ENCODE data around the gene KCNQ4. TPM values are rescaled to one million over a fixed set of nuclear protein-coding genes. Genes with fewer than 3 reads are reported as not detected.

The KCNQ4 gene
- total and polyA plus RNA-seq, 8 donors = 0.92 to 1.7 (median 1.4) TPM

GRCh38 chr1:40877698-40878097 lies 94.1 kb downstream of the KCNQ4 start:
- H3K4me3 ChIP-seq = no peak overlapping the region
- H3K27me3 ChIP-seq = peaks cover 0 to 5% of the 10 kb centered on the region in 2 donors
- peak overlapping the region; percentile 13 to 57 for H3K27ac ChIP-seq
- intact Hi-C loops (cut with DNase I) = no loop called here
- ATAC-seq (peak; percentile 70), DNase-seq (peak in 2 of 4 donors; percentile 54 to 77)
- TF ChIP-seq, protein P1, sequence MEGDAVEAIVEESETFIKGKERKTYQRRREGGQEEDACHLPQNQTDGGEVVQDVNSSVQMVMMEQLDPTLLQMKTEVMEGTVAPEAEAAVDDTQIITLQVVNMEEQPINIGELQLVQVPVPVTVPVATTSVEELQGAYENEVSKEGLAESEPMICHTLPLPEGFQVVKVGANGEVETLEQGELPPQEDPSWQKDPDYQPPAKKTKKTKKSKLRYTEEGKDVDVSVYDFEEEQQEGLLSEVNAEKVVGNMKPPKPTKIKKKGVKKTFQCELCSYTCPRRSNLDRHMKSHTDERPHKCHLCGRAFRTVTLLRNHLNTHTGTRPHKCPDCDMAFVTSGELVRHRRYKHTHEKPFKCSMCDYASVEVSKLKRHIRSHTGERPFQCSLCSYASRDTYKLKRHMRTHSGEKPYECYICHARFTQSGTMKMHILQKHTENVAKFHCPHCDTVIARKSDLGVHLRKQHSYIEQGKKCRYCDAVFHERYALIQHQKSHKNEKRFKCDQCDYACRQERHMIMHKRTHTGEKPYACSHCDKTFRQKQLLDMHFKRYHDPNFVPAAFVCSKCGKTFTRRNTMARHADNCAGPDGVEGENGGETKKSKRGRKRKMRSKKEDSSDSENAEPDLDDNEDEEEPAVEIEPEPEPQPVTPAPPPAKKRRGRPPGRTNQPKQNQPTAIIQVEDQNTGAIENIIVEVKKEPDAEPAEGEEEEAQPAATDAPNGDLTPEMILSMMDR (IDR thresholded peaks at IDR 0.05) = no peak
- no peaks in the 10 kb centered on the region for H3K36me3 ChIP-seq
- H3K4me1 ChIP-seq = peaks cover 3 to 30% of the 10 kb centered on the region in 2 donors
- H3K9me3 ChIP-seq = peaks cover 0 to 7% of the 10 kb centered on the region in 2 donors

DNA sequence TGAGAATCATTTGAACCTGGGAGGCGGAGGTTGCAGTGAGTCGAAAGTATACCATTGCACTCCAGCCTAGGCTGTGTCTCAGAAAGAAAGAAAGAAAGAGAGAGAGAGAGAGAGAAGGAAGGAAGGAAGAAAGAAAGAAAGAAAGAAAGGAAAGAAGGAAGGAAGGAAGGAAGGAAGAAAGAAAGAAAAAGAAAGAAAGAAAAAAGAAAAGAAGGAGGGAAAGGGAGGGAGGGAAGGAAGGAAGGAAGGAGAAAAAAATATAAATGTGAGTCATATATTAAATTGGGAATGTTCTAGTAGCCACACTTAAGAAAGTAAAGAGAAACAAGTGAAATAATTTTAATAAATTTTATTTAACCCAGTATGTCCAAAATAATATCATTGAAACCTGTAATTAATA lies 95.3 kb downstream of the KCNQ4 start:
- intact Hi-C loops (cut with DNase I) = no loop called here
- H3K4me1 ChIP-seq = peaks cover 3 to 31% of the 10 kb centered on the region in 2 donors
- peaks cover 0 to 7% of the 10 kb centered on the region in 2 donors for H3K9me3 ChIP-seq
- DNase-seq (no peak), ATAC-seq (no peak)
- H3K4me3 ChIP-seq = no peak overlapping the region
- no peak overlapping the region for H3K27ac ChIP-seq
- TF ChIP-seq, protein P1 (IDR thresholded peaks at IDR 0.05) = no peak
- peaks cover 10 to 17% of the 10 kb centered on the region in 2 donors for H3K27me3 ChIP-seq
- no peaks in the 10 kb centered on the region for H3K36me3 ChIP-seq

- Histone ChIP-seq H3K27me3 (peaks cover 17 to 25% of the 10 kb centered on the region in 2 donors), H3K4me1 (peaks cover 3 to 35% of the 10 kb centered on the region in 2 donors), H3K9me3 (peaks cover 0 to 7% of the 10 kb centered on the region in 2 donors), H3K36me3 (no peaks in the 10 kb centered on the region), H3K27ac (no peak overlapping the region), H3K4me3 (no peak overlapping the region)
- TF ChIP-seq, protein P1 (IDR thresholded peaks at IDR 0.05) = no peak
- ATAC-seq (no peak), DNase-seq (no peak)
- intact Hi-C loops (cut with DNase I) = no loop called here
Measured at GRCh38 chr1:40879482-40880175, 96.0 kb downstream of the KCNQ4 start.

DNA sequence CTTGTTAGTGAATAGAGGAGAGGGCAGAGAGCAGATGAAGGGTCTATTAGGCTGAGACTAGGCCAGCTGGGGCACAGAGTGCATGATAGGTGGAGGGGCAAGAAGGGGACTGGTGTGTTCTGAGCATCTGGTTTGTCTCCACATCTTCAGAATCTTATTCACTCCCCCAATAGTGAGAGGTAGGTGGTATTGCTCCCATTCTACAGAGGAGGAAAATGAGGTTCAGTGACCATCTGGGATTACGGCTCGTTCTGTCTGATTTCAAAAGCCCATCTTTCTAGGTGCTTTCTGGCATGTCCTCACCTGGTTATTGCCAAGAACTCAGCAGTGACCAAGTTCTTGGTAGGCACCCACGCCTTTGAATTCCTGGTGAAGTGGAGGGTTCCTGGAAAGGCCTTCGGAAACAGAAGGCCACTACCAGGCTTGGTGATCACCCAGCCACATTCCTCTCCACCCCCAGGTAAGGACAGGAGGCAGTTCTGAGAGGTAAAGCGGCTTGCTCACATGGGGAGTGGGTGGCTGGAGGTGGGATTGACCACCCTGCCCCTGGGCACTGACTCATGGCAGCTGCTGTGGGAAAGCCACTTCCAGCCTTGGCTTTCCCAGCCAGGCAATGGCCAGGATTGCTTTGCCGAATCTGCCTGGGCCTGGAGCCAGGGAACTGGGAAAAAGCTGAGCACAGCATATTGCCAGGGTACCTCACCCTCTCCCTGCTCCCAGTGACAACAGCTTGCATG lies 97.4 kb downstream of the KCNQ4 start:
- no peak for ATAC-seq
- intact Hi-C loops (cut with DNase I) = no loop called here
- H3K9me3 ChIP-seq = peaks cover 0 to 7% of the 10 kb centered on the region in 2 donors

More for the DNA sequence above, 97.4 kb downstream of the KCNQ4 start:
- peaks cover 17 to 38% of the 10 kb centered on the region in 2 donors for H3K27me3 ChIP-seq
- no peak overlapping the region for H3K4me3 ChIP-seq
- H3K27ac ChIP-seq = no peak overlapping the region
- no peaks in the 10 kb centered on the region for H3K36me3 ChIP-seq
- peaks cover 3 to 23% of the 10 kb centered on the region in 2 donors for H3K4me1 ChIP-seq
- TF ChIP-seq, protein P1 (IDR thresholded peaks at IDR 0.05) = no peak
- DNase-seq = no peak
